OCI-LY7 (cell line): ENCODE measurements around the gene SLC16A2.

Source experiments
- EZH2phosphoT487 ChIP-seq: fragments of 200-600 bp; sonication (generic); IDR thresholded peaks from 2 replicates; pipeline ENCODE4 v1.6.1; 2018; ENCODE audit warnings: low read depth, borderline replicate concordance, mild to moderate bottlenecking, mixed run types, antibody characterized with exemption, low read length, moderate library complexity, mixed read lengths
- TF ChIP-seq, protein P1 (sequence below): fragments of 200-600 bp; sonication (generic); conservative IDR thresholded peaks from 2 replicates; pipeline ENCODE4 v1.5.1; 2014; ENCODE audit warnings: mild to moderate bottlenecking, antibody characterized with exemption, low read length, moderate library complexity, mixed read lengths

DNA sequence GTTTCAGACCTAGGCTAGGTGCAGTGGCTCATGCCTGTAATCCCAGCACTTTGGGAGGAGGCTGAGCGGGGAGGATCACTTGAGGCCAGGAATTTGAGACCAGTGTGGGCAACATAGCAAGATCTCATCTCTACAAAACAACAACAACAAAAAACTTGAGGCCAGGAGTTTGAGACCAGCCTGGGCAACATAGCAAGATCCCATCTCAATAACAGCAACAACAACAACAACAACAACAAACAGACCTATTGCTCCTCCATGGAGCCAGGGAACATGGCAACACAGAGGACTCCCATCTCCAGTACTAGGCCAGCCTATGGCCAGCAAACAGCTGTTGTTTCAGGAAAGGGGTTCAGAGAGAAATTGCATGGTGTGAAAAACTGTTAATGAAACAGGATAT is 43.4 kb downstream of the SLC16A2 start:
- TF ChIP-seq, protein P1, sequence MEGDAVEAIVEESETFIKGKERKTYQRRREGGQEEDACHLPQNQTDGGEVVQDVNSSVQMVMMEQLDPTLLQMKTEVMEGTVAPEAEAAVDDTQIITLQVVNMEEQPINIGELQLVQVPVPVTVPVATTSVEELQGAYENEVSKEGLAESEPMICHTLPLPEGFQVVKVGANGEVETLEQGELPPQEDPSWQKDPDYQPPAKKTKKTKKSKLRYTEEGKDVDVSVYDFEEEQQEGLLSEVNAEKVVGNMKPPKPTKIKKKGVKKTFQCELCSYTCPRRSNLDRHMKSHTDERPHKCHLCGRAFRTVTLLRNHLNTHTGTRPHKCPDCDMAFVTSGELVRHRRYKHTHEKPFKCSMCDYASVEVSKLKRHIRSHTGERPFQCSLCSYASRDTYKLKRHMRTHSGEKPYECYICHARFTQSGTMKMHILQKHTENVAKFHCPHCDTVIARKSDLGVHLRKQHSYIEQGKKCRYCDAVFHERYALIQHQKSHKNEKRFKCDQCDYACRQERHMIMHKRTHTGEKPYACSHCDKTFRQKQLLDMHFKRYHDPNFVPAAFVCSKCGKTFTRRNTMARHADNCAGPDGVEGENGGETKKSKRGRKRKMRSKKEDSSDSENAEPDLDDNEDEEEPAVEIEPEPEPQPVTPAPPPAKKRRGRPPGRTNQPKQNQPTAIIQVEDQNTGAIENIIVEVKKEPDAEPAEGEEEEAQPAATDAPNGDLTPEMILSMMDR: no peak
- TF ChIP-seq EZH2phosphoT487: no peak
